Lung (tissue), 12 donors: ENCODE results near the gene PIAS2. TPM values are rescaled to one million over a fixed set of nuclear protein-coding genes. Genes with fewer than 3 reads are reported as not detected.

Experiments used
- ATAC-seq: fragments of 200-7000 bp; cut with Tn5 transposase; one replicate; pipeline ENCODE4 v1.9.1; 2020; ENCODE audit warnings: moderate number of reproducible peaks; ENCODE audit not compliant: insufficient read depth, low FRiP score
- DNase-seq, 3 donors: peaks; one replicate each; pipeline ENCODE4 v3.0.0-alpha.2; 2013 to 2017
- H3K27ac ChIP-seq, 2 donors: one replicate each; pipeline ENCODE4 v1.5.1; 2013; ENCODE audit warnings: mild to moderate bottlenecking in 2 of 2, moderate library complexity in 2 of 2, control low read depth in 1 of 2, inconsistent platforms in 1 of 2, low read depth in 1 of 2, low read length in 1 of 2
- H3K27me3 ChIP-seq, 3 donors: one replicate each; pipeline ENCODE4 v1.5.1; 2013; ENCODE audit warnings: low read length in 2 of 3; ENCODE audit not compliant: control insufficient read depth in 3 of 3, insufficient read depth in 3 of 3
- H3K36me3 ChIP-seq, 4 donors: one replicate each; pipeline ENCODE4 v1.5.1; 2013; ENCODE audit warnings: low read length in 4 of 4, mild to moderate bottlenecking in 1 of 4, moderate library complexity in 1 of 4; ENCODE audit not compliant: control insufficient read depth in 4 of 4, insufficient read depth in 4 of 4
- H3K4me1 ChIP-seq, 5 donors: one replicate each; pipeline ENCODE4 v1.5.1; 2013; ENCODE audit warnings: low read length in 5 of 5, mild to moderate bottlenecking in 2 of 5, moderate library complexity in 1 of 5; ENCODE audit not compliant: control insufficient read depth in 5 of 5, insufficient read depth in 5 of 5
- H3K4me3 ChIP-seq: one replicate; pipeline ENCODE4 v1.5.1; 2013; ENCODE audit warnings: mild to moderate bottlenecking, control low read depth, moderate library complexity
- H3K9ac ChIP-seq, 2 donors: one replicate each; pipeline ENCODE4 v1.5.1; 2013; ENCODE audit warnings: low read length in 2 of 2, control low read depth in 1 of 2; ENCODE audit not compliant: insufficient read depth in 1 of 2
- H3K9me3 ChIP-seq, 4 donors: one replicate each; pipeline ENCODE4 v1.5.1; 2013; ENCODE audit warnings: low read length in 3 of 4, mild to moderate bottlenecking in 1 of 4, moderate library complexity in 1 of 4; ENCODE audit not compliant: control insufficient read depth in 4 of 4, insufficient read depth in 3 of 4
- CTCF ChIP-seq: IDR thresholded peaks from 2 replicates; pipeline ENCODE4 v1.5.1; 2012; ENCODE audit warnings: mild to moderate bottlenecking; ENCODE audit errors: control extremely low read depth, extremely low read depth
- WGBS, 2 donors: extraction: QIAGEN DNeasy Blood & Tissue Kit; methylation state at CpG; one replicate each; pipeline ENCODE4 v1.1.7; 2013; 5-methylcytosine and 5-hydroxymethylcytosine counted together
- polyA plus RNA-seq, 2 donors: library from polyadenylated mRNA; stranded (reverse); fragments of 200-250 nt; gene quantifications; one replicate each; pipeline ENCODE4 v1.2.1, GENCODE V29; 2013
- total RNA-seq, 2 donors: library from RNA; depleted of rRNA in 1 of 2; stranded (reverse); fragments of >200 nt in 1 of 2; gene quantifications; one replicate each; pipeline ENCODE4 v1.2.1, GENCODE V29; 2014 to 2021
- donor health status: control.
- donor health status: control.
- donor health status: Bipolar disorder and iron deficiency.
- donor health status: healthy.
- donor health status: DM: yes; HTN: yes; CAD: no.

Gene PIAS2
- total and polyA plus RNA-seq, 4 donors: 4.2 to 47.6 (median 18.0) TPM

GRCh38 chr18:46789088-46789487 lies 128.2 kb downstream of the PIAS2 start:
- H3K9ac ChIP-seq: no peak overlapping the region
- H3K27ac ChIP-seq: no peak overlapping the region
- H3K4me1 ChIP-seq: no peaks in the 10 kb centered on the region
- TF ChIP-seq CTCF: no peak
- H3K27me3 ChIP-seq: peaks cover 0 to 2% (median 0%) of the 10 kb centered on the region in 3 donors
- no peak overlapping the region for H3K4me3 ChIP-seq
- WGBS, 2 donors: 90 to 91% methylated on average over 4 of the region's 4 CpGs
- H3K36me3 ChIP-seq: peaks cover 0 to 3% (median 0%) of the 10 kb centered on the region in 4 donors
- DNase-seq (no peak), ATAC-seq (no peak)
- peaks cover 0 to 7% (median 2%) of the 10 kb centered on the region in 4 donors for H3K9me3 ChIP-seq

- Histone ChIP-seq H3K4me1 (no peaks in the 10 kb centered on the region), H3K4me3 (no peak overlapping the region), H3K27ac (no peak overlapping the region), H3K9ac (no peak overlapping the region), H3K9me3 (peaks cover 0 to 7% (median 2%) of the 10 kb centered on the region in 4 donors), H3K27me3 (no peaks in the 10 kb centered on the region), H3K36me3 (peaks cover 0 to 3% (median 0%) of the 10 kb centered on the region in 4 donors)
- ATAC-seq (no peak), DNase-seq (no peak)
- 77 to 80% methylated on average over 3 of the region's 3 CpGs for WGBS, 2 donors
- TF ChIP-seq CTCF: no peak
These were observed 129.6 kb downstream of the PIAS2 start for GRCh38 chr18:46787674-46788073.

- Histone ChIP-seq H3K27ac (no peak overlapping the region), H3K4me3 (no peak overlapping the region), H3K9me3 (peaks cover 0 to 1% (median 0%) of the 10 kb centered on the region in 4 donors), H3K36me3 (no peaks in the 10 kb centered on the region), H3K9ac (no peak overlapping the region), H3K27me3 (no peaks in the 10 kb centered on the region), H3K4me1 (peaks cover 0 to 7% (median 6%) of the 10 kb centered on the region in 5 donors)
- 45 to 58% methylated on average over 5 of the region's 5 CpGs for WGBS, 2 donors
- no peak for DNase-seq
- ATAC-seq: no peak
- TF ChIP-seq CTCF: no peak
These were observed 144.9 kb downstream of the PIAS2 start for GRCh38 chr18:46772357-46772756.

GRCh38 chr18:46771141-46771540 lies 146.2 kb downstream of the PIAS2 start:
- ATAC-seq (no peak), DNase-seq (peak; percentile 27 to 46 (median 29))
- WGBS, 2 donors: 40% methylated on average over 3 of the region's 3 CpGs
- TF ChIP-seq CTCF: no peak
- Histone ChIP-seq H3K36me3 (no peaks in the 10 kb centered on the region), H3K27ac (no peak overlapping the region), H3K9me3 (peaks cover 0 to 1% (median 0%) of the 10 kb centered on the region in 4 donors), H3K27me3 (no peaks in the 10 kb centered on the region), H3K4me3 (no peak overlapping the region), H3K4me1 (peaks cover 0 to 7% (median 6%) of the 10 kb centered on the region in 5 donors), H3K9ac (no peak overlapping the region)
